Measurements from ENCODE around the gene PERM1.
"Not testable (repeated sequence)": the region's sequence is repeated elsewhere in the genome, so short reads cannot be mapped to it uniquely, and the experiment has no call there.

The PERM1 gene

GRCh38 chr1:1013922-1014648, 32.2 kb upstream of the PERM1 start:
- no peak for DNase-seq

GRCh38 chr1:1013105-1013921, 31.4 kb upstream of the PERM1 start, which contains the start of gene ISG15:
ISG15 (plus strand) TSS chr1:1013497; CDS start chr1:1013574, 77 bp downstream.
- peak; percentile 63 to 66 for DNase-seq

- not testable (repeated sequence) for DNase-seq
Measured at GRCh38 chr1:1012736-1013104, 30.8 kb upstream of the PERM1 start.

GRCh38 chr1:1011396-1011949, 29.6 kb upstream of the PERM1 start:
- no peak for DNase-seq

DNA sequence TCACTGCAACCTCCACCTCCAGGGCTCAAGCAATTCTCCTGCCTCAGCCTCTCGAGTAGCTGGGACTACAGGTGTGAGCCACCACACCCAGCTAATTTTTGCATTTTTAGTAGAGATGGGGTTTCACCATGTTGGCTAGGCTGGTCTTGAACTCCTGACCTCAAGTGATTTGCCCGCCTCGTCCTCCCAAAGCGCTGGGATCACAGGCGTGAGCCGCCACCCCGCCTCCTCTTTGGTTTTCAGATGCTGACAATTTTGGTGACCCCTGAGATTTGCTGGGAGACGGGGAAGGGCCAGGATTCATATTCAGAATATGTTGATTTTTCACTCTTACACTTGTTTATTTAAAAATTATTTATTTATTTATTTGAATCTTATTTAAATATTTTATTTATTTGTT, 28.2 kb upstream of the PERM1 start:
- not testable (repeated sequence) for DNase-seq

DNA sequence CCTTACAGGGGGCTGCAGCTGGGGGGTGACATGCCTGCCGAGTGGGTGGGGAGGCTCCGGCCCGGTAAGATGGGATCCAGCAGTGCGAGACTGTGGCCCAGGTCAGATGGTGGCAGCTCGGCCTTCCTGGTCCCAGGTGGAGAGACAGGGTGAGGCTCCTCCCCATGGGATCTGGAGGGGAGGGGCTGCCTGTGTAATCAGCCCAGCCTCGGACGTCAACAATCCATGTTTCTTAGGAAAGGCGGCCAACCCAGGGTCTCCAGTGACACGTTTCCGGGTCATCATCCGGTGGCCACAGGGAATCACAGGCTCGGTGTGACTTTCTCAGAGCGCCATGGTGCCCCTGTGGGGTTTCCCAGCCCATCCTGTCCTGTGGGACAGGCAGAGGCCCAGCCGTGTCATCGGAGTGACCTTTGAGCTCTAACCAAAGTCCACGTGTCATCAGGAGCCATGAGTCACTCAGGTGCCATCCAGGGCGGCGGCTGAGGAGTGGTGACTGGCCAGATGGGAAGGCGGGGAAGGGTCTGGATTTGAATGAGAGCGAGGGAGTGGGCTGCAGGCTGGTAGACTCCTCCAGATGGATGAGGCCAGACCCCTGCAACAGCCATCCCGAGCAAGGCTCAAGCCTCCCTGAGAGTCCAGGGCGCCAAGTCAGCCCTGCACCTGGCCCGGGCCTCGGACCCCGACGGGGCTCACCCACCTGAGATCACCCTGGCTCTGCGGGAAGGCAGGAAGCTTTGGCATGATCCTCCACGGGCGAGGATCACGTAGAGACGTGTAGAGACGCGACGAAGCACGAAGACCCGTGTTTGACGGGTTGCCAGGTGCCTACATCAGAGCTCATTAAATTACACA, 24.6 kb upstream of the PERM1 start:
- DNase-seq, result no peak

- DNase-seq, result no peak
Measured at GRCh38 chr1:1005774-1006304, 23.9 kb upstream of the PERM1 start.

DNA sequence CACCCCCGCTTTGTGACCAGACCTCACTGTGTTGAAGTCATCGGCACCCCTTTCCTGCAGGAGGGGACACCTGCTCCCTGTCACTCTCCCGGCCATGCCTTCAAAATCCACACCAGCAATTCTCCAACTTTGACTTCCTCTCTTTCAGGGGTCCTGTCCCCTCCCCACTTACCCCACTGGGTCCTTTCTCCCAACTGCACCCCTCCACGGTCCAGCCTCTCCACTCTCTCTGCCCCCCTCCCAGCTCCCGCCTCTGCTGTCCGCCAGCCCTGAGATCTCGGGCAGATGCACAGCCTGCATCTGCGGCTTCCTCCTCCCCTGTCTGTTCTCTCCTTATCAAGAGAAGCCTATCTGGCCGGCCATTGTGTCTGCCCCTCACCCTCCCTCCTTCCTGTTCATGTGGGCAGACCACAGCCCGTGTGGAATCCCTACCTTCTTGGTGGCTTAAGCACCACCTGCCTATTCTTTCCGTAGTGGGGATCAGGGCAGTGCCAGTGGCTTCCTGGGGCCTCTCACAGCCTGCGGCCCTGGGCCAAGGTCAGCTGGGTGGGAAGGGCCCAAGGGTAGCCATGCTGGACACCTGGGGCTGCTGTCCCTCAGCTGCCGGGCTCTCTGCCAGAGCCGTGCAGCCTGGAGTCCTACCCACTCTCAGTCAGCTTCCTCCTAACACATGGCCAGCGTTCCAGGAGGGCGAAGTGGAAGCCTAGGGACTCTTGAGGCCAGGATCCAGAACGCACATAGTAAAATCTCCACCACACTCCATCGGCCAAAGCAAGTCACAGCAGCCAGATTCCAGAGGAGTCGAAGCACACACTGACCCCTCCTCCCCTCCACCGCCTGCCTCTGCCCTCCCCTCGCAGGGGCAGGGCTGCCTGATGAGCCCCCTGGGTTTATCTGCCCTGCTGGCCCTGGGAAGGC, 23.1 kb upstream of the PERM1 start:
- no peak for DNase-seq

DNA sequence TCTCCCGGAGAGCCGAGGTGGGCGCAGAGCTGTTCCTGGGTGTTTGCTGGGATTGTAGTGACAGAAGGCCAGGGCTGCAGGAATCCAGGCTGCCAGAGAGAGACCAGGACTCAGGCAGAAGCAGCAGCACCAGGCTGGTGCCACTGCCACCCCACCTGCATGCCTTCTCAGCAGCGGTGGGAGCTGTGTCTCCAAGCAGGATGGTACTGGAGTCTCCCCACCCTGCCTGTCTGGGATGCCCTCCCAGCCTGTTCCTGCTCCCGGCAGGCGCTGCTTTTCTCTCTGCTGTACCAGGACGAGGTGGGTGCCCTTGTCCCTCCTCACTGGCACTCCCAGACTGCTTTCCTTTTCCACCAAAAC, 22.5 kb upstream of the PERM1 start:
- no peak for DNase-seq

- DNase-seq, result no peak
Measured at GRCh38 chr1:1003618-1004419, 21.9 kb upstream of the PERM1 start.

GRCh38 chr1:1001057-1001783, 19.3 kb upstream of the PERM1 start:
- no peak for DNase-seq

- peak in 1 of 2 donors; percentile 65 for DNase-seq
Measured at GRCh38 chr1:1000357-1001056, 18.6 kb upstream of the PERM1 start.

DNA sequence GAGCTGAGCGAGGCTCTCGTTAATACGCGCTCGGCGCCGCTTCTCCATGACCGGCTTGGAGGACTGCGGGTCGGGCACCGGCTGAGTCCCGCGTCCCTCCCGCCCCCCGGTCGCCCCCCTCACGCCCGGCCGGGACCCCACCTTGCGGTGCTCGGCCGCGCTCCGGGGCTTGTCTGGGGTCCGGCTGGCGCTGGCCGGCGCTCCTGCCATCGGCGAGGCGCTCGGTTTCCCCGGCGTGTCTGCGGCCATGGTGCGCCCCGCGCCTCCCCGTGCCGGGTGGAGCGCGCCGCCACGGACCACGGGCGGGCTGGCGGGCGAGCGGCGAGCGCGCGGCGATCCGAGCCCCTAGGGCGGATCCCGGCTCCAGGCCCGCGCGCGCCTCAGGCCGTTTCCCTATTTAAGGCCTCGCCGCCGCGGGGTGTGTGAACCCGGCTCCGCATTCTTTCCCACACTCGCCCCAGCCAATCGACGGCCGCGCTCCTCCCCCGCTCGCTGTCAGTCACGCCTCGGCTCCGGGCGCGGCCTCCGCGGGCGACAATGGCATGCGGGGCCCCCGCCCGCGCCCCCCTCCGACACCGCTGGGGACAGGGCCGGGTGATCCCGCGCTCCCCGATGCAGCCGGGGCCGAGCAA, 17.9 kb upstream of the PERM1 start, which contains the start of gene HES4:
HES4 (minus strand) TSS at position 373 of the 632 bp plus-strand sequence; CDS start at position 249, 124 bp downstream.
- DNase-seq, result peak in 1 of 2 donors; percentile 56

DNA sequence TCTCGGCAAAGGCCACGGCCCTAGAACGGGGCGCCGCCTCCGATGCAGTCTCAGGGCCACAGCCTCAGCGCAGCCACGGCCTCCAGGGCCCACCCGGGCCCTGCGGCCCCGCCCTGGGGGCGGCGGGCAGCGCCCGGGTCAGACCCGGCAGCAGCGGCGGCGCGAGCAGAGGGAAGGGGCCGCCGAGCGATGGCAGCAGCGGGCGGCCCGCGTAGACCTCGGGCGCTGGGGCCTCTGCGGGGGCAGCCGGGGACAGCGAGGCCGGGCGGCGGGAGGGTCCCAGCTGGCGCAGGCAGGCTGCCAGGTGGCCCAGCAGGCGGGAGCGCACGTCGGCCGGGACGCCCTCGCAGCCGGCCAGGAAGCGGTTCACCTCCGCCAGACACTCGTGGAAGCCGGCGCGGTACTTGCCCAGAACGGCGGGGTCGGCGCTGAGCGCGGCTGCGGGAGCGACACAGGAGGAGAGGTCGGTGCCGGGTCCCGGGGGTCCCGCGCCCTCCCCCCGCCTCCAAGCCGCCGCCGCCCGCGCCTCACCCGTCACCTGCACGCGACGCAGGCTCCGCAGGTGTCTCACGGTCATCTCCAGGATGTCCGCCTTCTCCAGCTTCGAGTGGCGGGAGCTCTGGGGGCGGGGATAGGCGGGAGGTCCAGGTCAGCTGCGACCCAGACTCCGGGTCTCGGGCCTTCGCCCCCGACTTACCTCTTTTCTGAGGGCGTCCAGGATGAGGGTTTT, 17.3 kb upstream of the PERM1 start:
- DNase-seq, result no peak

DNA sequence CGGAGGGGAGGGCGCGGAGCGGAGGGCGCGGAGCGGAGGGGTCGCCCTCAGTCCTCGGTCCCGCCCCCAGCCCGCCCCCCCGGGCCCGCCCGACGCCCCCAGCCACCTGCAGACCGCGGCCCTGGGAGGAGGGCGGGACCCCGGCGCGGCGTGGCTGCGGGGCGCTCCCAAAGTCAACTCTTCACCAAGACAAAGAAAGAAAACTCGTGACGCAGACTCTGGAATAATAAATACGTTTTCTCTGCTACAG, 16.8 kb upstream of the PERM1 start:
- no peak for DNase-seq

- DNase-seq, result no peak
Measured at GRCh38 chr1:997993-998744, 16.3 kb upstream of the PERM1 start.

DNA sequence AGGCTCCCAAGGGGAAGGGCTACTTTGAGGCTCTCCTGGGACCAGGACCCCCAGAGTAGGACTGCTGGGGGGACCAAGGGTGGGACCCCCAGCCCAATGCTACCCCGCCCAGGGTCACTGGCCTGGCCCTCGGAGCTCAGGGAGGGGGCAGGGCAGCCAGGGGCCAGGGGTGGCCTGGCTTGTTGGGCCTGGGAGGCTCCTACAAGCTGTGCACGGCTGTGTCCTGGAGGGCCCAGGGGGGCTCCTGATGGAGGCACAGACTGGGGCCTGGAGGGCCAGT, 15.8 kb upstream of the PERM1 start:
- DNase-seq, result no peak

Measured in bone marrow (tissue), 2 donors.